KMS-11 (cell line): Measurements from ENCODE around the gene ATP5F1E.

Experiments used
- H2AFZ ChIP-seq: fragments of 200-600 bp; sonication (generic); 2 replicates; pipeline ENCODE4 v1.6.1; 2016; ENCODE audit warnings: antibody characterized with exemption, mixed run types, low read depth
- H3K27ac ChIP-seq: fragments of 200-600 bp; sonication (generic); 2 replicates; pipeline ENCODE4 v1.6.1; 2016; ENCODE audit warnings: mild to moderate bottlenecking, mixed run types
- H3K27me3 ChIP-seq: fragments of 200-600 bp; sonication (generic); 2 replicates; pipeline ENCODE4 v1.6.1; 2017; ENCODE audit warnings: mild to moderate bottlenecking, low read depth, mixed run types, moderate library complexity; ENCODE audit not compliant: insufficient read depth
- H3K36me3 ChIP-seq: fragments of 200-600 bp; sonication (generic); 2 replicates; pipeline ENCODE4 v1.6.1; 2017; ENCODE audit warnings: mild to moderate bottlenecking, mixed run types; ENCODE audit not compliant: insufficient read depth
- H3K4me1 ChIP-seq: fragments of 200-600 bp; sonication (generic); 2 replicates; pipeline ENCODE4 v1.6.1; 2016; ENCODE audit warnings: mild to moderate bottlenecking, low read depth, mixed run types; ENCODE audit not compliant: poor library complexity, severe bottlenecking
- H3K4me2 ChIP-seq: fragments of 200-600 bp; sonication (generic); 2 replicates; pipeline ENCODE4 v1.7.0; 2016; ENCODE audit warnings: mild to moderate bottlenecking, mixed run types
- H3K4me3 ChIP-seq: fragments of 200-600 bp; sonication (generic); IDR thresholded peaks from 2 replicates; pipeline ENCODE4 v1.6.1; 2017; ENCODE audit warnings: low read depth, low read length, mixed read lengths; ENCODE audit not compliant: insufficient read depth
- H3K79me2 ChIP-seq: fragments of 200-600 bp; sonication (generic); 2 replicates; pipeline ENCODE4 v1.6.1; 2016; ENCODE audit warnings: low read depth, mixed run types; ENCODE audit not compliant: insufficient read depth
- H3K9ac ChIP-seq: fragments of 200-600 bp; sonication (generic); 2 replicates; pipeline ENCODE4 v1.6.1; 2016; ENCODE audit warnings: mild to moderate bottlenecking, mixed run types
- H4K20me1 ChIP-seq: fragments of 200-600 bp; sonication (generic); 2 replicates; pipeline ENCODE4 v1.6.1; 2016; ENCODE audit warnings: mild to moderate bottlenecking, mixed run types; ENCODE audit not compliant: insufficient read depth
- TF ChIP-seq, protein P1 (sequence below): fragments of 200-600 bp; sonication (generic); conservative IDR thresholded peaks from 2 replicates; pipeline ENCODE4 v1.6.1; 2017; ENCODE audit warnings: low read depth, mild to moderate bottlenecking, antibody characterized with exemption, low read length, moderate library complexity, mixed read lengths

The ATP5F1E gene

GRCh38 chr20:59001449-59002171 lies 30.5 kb downstream of the ATP5F1E start:
- H3K36me3 ChIP-seq: no peaks in the 10 kb centered on the region
- H3K27me3 ChIP-seq: peaks cover 11% of the 10 kb centered on the region; the same call in 1 of the 2 replicates
- H3K4me3 ChIP-seq: no peak overlapping the region
- TF ChIP-seq, protein P1, sequence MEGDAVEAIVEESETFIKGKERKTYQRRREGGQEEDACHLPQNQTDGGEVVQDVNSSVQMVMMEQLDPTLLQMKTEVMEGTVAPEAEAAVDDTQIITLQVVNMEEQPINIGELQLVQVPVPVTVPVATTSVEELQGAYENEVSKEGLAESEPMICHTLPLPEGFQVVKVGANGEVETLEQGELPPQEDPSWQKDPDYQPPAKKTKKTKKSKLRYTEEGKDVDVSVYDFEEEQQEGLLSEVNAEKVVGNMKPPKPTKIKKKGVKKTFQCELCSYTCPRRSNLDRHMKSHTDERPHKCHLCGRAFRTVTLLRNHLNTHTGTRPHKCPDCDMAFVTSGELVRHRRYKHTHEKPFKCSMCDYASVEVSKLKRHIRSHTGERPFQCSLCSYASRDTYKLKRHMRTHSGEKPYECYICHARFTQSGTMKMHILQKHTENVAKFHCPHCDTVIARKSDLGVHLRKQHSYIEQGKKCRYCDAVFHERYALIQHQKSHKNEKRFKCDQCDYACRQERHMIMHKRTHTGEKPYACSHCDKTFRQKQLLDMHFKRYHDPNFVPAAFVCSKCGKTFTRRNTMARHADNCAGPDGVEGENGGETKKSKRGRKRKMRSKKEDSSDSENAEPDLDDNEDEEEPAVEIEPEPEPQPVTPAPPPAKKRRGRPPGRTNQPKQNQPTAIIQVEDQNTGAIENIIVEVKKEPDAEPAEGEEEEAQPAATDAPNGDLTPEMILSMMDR: no peak
- no peak overlapping the region for H3K4me2 ChIP-seq
- H3K27ac ChIP-seq: no peak overlapping the region
- no peak overlapping the region for H2AFZ ChIP-seq
- H3K79me2 ChIP-seq: no peaks in the 10 kb centered on the region
- H3K9ac ChIP-seq: no peak overlapping the region
- no peaks in the 10 kb centered on the region for H4K20me1 ChIP-seq
- peaks cover 29% of the 10 kb centered on the region for H3K4me1 ChIP-seq

GRCh38 chr20:59001068-59001448 lies 31.1 kb downstream of the ATP5F1E start:
- TF ChIP-seq, protein P1: no peak
- Histone ChIP-seq H3K27ac (no peak overlapping the region), H3K4me2 (no peak overlapping the region), H3K4me3 (no peak overlapping the region), H3K79me2 (no peaks in the 10 kb centered on the region), H2AFZ (no peak overlapping the region), H3K4me1 (peaks cover 23% of the 10 kb centered on the region), H4K20me1 (no peaks in the 10 kb centered on the region), H3K9ac (no peak overlapping the region), H3K27me3 (peaks cover 5% of the 10 kb centered on the region; the same call in 1 of the 2 replicates), H3K36me3 (0 out of 2 replicates have a peak, but pooled peaks cover under 1% of the 10 kb centered on the region)

DNA sequence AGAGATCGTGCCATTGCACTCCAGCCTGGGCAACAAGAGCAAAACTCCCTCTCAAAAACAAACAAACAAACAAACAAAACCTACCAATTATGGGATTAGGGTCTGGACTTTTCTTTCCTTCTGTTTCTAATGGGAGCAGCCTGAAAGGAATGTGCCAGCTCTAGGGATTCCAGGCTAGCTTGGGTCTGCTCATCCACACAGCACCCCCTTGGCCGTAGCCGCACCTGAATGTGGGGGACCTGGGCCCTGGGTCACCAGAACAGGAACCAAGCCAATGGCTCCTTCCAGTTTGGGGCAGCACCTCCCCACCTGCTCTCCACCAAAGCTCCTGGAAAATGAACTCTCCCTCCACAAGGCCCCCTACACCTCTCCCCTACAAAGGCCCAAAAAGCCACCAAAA lies 31.8 kb downstream of the ATP5F1E start:
- Histone ChIP-seq H3K36me3 (0 out of 2 replicates have a peak, but pooled peaks cover 4% of the 10 kb centered on the region), H3K4me3 (no peak overlapping the region), H3K27me3 (peaks cover 3% of the 10 kb centered on the region; the same call in 1 of the 2 replicates), H2AFZ (no peak overlapping the region), H3K9ac (no peak overlapping the region), H3K27ac (no peak overlapping the region), H4K20me1 (no peaks in the 10 kb centered on the region), H3K79me2 (no peaks in the 10 kb centered on the region), H3K4me1 (peaks cover 18% of the 10 kb centered on the region), H3K4me2 (no peak overlapping the region)
- TF ChIP-seq, protein P1: no peak

DNA sequence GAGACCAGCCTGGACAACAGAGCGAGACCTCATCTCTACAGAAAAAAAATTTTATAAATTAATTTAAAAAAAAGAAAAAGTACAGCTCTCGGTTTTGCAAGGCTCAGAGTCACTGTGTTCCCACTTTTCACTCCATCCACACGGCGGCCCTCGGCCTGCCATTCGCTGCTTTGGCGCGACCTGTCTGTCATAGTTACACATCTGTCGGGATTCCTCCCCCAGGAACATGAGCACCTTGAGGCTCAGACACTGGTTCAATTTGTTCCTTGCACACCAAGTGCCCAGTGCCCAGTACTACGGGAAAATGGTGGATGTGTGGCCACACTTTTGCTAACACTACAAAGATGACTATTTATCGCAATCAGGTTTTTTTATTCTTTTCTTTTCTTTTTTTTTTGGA lies 33.5 kb downstream of the ATP5F1E start:
- Histone ChIP-seq H3K36me3 (0 out of 2 replicates have a peak, but pooled peaks cover 4% of the 10 kb centered on the region), H3K4me1 (peaks cover 18% of the 10 kb centered on the region), H3K27ac (no peak overlapping the region)

More for the DNA sequence above, 33.5 kb downstream of the ATP5F1E start:
- Histone ChIP-seq H4K20me1 (no peaks in the 10 kb centered on the region), H3K4me2 (no peak overlapping the region), H3K27me3 (peaks cover 2% of the 10 kb centered on the region; the same call in 1 of the 2 replicates), H2AFZ (no peak overlapping the region), H3K79me2 (no peaks in the 10 kb centered on the region), H3K4me3 (no peak overlapping the region), H3K9ac (no peak overlapping the region)
- TF ChIP-seq, protein P1: no peak
